ENCODE results near the gene ENAH. TPM values are rescaled to one million over a fixed set of nuclear protein-coding genes. Genes with fewer than 3 reads are reported as not detected.
A peak's percentile ranks its signal among the peaks of the same experiment; 100 is the strongest.

The ENAH gene
- total and polyA plus RNA-seq, 9 of the 15 experiments (the other 6 are each of a cell fraction or from before 2014, with no cell fraction given) = 0.03 to 1.2 (median 0.15) TPM

DNA sequence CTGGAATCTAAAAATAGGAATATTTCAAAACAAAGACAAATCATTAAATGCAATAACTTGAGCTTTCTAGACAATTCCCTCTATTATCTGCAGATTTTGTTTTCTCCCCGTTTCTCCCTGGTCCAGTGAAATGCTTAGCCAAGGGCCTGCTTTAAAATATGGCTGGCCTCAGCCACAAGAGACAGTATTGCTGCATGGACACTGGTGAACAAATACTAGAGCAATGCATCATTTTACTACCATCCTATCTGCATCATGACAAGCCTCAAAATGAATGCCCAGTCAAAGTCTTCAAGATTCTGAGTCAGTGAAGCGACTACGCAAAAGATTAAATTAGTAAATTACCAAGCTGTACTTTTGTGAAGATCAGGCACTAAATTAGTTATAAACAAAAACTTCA is 80.5 kb downstream of the ENAH start:
- 6% methylated on average over 3 of the region's 3 CpGs for WGBS (ENCODE audit: insufficient coverage, low coverage, missing lambda C conversion rate)
- Histone ChIP-seq H3K27ac (ENCODE audit: extremely low read depth, low read depth, low read length) (no peak overlapping the region), H3K36me3 (ENCODE audit: control insufficient read depth, insufficient read depth, low read length) (no peaks in the 10 kb centered on the region), H2AFZ (ENCODE audit: low read depth, low read length) (no peak overlapping the region), H3K4me2 (ENCODE audit: insufficient read depth, low read length) (no peak overlapping the region), H3K4me3 (no peak overlapping the region), H3K79me2 (ENCODE audit: control insufficient read depth, insufficient read depth, low read length) (no peaks in the 10 kb centered on the region), H3K27me3 (ENCODE audit: control insufficient read depth in 2 of 2, insufficient read depth in 2 of 2, low read length in 2 of 2) (peaks cover 9 to 24% of the 10 kb centered on the region in 2 experiments; a peak in 4 of 5 replicates), H3K9ac (ENCODE audit: insufficient read depth in 1 of 2, low read depth in 2 of 2, low read length in 2 of 2) (no peak overlapping the region), H3K9me1 (ENCODE audit: control insufficient read depth, insufficient read depth, low read length) (no peaks in the 10 kb centered on the region), H3K9me3 (replicated peaks; ENCODE audit: control insufficient read depth, insufficient read depth, low read depth, low read length) (no peaks in the 10 kb centered on the region), H4K20me1 (replicated peaks; ENCODE audit: control insufficient read depth, insufficient read depth, low read length) (no peaks in the 10 kb centered on the region), H3K4me1 (replicated peaks in 1 of 2; ENCODE audit: control insufficient read depth in 2 of 2, insufficient read depth in 2 of 2, low read length in 2 of 2) (no peaks in the 10 kb centered on the region)
- in situ Hi-C loops (cut with MboI) = no loop called here
- ATAC-seq (peak; percentile 59; the same call in 1 of the 3 replicates), DNase-seq (ENCODE audit: extremely low read depth in 1 of 4, low spot score in 3 of 4) (no peak), FAIRE-seq (peak; percentile 37)
- BruUV-seq (replicated peaks) = no TSS peak
- CTCF ChIA-PET (ENCODE audit: low intra/inter-chr PET ratio) = no interaction called here
- TF ChIP-seq BCL6 (CRISPR knock-in tag; IDR thresholded peaks at IDR 0.05) (no peak), HDAC6 (IDR thresholded peaks at IDR 0.05; ENCODE audit: low read depth, low read length) (no peak), CLOCK (CRISPR knock-in tag; IDR thresholded peaks at IDR 0.05; ENCODE audit: borderline replicate concordance) (no peak), ZNF324 (CRISPR knock-in tag; IDR thresholded peaks at IDR 0.05) (no peak)
- POLR2A ChIA-PET = interaction anchor here (1.0 kb wide), 1 partner anchor 379 kb away, joined by 3 read pairs; no protein-coding TSS in a partner anchor
- intact Hi-C loops (cut with micrococcal nuclease) = no loop called here
